Stimulated activated CD4-positive, alpha-beta T cell treated with anti-CD3 and anti-CD28 coated beads, Interleukin-12 subunit alpha, Interleukin-12 subunit beta, amount 100 ng/mL, for 48 hours (primary cell): Measurements from ENCODE around the gene MCAM.

Experiments
- DNase-seq, 3 donors: peaks; one replicate each; pipeline ENCODE4 v3.0.0-alpha.2; 2020; ENCODE audit warnings: low read depth in 2 of 3, low spot score in 1 of 3

The MCAM gene

GRCh38 chr11:119332111-119332765 is 15.3 kb upstream of the MCAM start:
- no peak for DNase-seq

DNA sequence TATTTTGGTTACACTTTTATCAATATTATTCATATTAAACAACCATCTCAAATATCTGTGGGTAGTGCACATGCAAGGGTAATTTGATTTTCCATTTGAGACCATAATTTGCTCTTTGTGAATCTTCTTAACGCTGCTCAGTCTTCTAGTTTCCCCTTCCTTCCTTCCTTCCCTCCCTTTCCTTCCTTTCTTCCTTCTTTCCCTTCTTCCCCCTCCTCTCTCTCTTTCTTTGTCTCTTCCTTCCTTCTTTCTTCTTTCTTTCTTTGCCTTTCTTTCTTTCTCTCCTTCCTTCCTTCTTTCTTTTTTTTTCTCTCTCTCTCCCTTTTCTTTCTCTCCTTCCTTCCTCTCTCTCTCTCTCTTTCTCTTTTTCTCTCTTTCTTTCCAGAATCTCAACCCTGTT is 13.3 kb upstream of the MCAM start:
- DNase-seq = no peak

- DNase-seq = no peak
These were observed 12.4 kb upstream of the MCAM start for GRCh38 chr11:119329320-119329719.

GRCh38 chr11:119324189-119324588 is 7.3 kb upstream of the MCAM start:
- DNase-seq = no peak

DNA sequence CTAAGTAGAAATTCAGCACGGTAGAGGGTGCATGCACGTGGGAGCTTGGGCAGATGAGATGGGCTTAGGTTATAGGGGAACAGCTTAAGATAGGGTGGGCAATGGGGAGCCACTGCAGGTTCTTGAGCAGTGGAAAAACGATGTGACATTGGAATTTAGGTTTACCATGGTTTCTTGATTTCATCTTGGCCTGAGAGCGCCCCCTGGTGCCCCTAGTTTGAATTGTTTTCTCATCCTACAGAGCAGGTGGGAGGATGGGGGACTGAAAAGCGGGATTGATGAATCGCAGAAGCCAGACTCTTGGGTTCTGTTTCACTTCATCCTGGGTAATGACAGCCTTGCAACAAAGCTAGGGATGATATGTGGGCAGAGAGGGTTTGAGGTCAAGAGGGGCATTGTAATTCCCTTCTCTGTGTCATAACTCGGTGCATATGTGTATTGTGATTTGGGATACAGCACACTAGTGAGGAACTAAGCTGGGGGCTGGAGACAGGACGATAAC is 6.7 kb upstream of the MCAM start:
- peak; percentile 71 to 90 (median 77) for DNase-seq

DNA sequence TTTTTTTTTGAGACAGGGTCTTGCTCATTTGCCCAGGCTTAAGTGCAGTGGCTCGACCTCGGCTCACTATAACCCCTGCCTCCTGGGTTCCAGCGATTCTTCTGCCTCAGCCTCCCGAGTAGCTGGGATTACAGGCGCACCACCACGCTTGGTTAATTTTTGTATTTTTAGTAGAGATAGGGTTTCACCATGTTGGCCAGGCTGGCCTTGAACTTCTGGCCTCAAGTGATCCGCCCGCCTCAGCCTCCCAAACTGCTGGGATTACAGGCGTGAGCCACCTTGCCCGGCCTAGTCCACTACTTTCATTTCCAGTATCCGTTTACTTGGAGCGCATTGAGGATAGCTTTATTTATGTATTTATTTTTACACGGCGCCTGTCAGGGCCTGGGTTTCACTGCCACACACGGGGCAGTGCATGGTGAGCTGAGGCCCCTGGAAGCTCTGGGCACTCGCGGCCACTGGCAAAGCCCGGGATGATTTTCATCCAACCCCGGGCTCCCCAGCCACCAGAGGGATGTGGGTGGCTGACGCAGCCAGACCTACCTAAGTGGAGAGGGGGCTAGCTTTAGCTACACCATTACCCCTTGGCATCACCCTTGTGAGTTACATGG is 6.1 kb upstream of the MCAM start:
- DNase-seq = no peak

- DNase-seq = no peak
These were observed 5.4 kb upstream of the MCAM start for GRCh38 chr11:119322360-119322739.

- peak in 1 of 3 donors; percentile 54 for DNase-seq
These were observed 4.0 kb upstream of the MCAM start for GRCh38 chr11:119320776-119321524.

- no peak for DNase-seq
These were observed 3.4 kb upstream of the MCAM start for GRCh38 chr11:119320240-119320775.

DNA sequence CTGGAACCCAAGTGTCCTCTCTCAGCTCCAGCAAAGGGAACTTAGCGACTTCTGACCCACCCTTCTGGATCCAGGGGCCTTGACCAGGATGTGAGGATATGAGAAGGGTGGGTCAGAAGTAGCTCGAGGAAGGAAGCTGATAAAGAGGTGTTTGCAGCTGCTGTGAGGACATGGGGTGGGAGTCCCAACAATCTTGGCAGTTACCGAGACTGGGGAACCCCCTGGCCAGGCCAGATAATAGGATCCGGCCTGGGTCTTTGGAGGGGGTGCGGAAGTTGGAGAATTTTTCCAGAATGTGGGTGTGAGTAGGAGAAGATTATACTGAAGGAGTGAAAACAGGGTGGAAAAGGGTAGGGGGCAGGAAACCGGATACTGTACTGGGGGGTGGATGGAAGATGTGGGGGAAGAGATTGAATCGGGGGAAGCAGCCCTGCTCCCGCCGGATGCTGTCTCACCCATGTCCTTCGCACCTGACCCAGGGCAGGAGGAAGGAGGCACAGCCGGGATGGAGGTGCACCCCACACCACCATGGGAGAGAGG is 2.8 kb upstream of the MCAM start:
- DNase-seq = no peak

GRCh38 chr11:119319136-119319699 is 2.3 kb upstream of the MCAM start:
- no peak for DNase-seq

DNA sequence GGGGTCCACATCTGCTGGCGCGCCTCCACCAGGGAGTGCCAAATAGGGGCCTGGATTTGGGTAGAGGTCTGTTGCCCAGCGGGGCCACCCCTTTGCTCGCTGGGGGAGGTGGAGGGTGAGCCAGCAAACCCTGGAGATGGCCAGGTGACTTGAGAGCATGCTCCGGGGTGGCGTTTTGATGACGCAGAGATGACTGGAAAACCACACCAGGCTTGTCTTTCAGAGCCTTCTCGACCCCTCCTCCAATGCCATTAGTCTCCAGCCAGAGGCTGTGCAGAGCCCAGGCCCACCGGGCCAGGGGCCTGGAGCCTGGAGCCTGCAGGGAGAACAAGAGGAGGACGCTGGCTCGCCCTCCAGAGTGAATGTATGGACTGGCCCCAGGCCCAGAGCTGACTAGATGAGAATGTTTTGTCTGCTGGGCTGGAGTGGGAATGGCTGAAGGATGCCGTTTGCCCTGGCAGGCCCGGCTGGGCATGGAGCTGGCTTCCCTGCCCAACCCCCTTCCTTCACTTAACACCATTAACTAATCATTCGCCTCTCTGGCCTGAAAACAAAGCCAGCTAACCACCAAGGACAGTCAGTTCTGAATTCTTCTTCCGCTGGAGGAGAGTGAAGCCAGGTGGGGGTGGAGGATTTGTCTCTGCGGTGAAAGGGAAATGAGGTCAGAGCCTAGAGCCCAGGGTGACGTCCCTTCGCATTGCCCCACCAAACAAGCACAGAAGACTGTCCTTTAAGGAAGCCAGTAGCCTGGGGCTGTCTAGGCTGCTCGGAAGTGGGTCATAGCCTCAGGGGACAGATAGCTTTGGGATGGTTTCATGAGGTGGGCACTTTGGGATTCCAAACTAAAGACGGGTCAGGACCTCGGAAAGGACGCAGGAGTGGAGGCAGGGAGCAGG is 1.6 kb upstream of the MCAM start:
- DNase-seq = no peak

- DNase-seq = no peak
These were observed 786 bp upstream of the MCAM start for GRCh38 chr11:119317592-119318239.

GRCh38 chr11:119316016-119316728 is 758 bp downstream of the MCAM start:
- no peak for DNase-seq

DNA sequence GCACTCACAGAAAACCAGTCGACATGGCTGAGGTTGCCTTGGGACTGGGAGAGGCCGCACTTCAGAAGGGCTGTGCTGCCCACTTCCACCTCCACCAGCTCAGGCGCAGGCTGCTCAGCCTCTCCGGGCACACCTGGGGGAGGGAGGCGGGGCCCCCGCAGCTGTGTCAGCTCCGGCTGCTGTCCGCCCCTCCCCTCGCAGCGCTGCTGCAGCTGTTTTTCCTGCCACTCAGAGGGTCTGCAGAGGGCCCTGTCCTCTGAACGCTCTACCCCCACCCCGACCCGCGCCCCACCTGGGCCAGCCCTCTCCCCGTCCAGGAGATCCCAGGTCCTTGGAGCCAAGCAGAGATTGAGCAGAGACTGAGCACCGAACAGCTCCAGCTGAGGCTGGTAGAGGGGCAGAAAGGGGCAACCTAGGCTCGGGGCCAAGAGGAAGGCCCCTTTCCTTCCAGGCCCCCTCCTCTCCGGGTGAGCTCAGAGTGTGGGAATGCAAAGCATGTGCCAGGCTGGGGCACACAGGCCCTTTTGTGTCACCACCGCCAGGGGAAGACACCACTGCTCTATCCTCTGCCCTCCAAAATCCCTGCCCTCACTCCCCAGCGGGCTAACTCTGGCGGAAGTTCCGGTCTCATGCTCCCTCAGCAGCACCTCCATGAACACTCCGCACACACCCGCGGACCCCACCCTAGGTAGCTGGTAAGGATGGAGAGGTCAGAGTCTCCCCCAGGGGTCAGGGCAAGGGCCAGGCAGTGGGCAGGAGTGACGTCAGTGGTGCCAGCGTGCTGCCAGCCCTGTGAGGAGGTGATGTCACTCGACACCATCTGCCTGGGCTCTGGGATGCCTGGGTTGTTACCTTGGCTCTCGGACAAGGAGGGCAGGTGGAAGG is 1.6 kb downstream of the MCAM start:
- no peak for DNase-seq

DNA sequence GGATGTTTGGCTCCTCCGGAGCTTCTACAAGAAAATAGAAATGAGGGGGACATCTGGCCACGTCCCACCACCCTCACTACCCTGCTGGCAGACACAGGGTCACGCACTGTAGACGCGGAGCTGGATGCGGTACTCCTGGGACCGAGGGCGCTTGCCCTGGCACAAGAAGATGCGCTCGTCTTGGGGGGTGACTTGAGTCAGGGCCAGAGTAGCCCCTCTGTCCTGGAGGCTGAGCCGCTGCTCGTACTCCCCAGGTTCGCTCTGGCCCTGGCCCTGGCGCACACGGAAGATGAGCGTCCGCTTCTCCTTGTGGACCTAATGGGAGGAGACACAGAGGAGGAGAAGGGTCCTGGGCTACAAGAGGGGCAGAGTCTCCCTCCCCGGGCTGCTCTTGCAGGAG is 2.2 kb downstream of the MCAM start:
- no peak for DNase-seq

DNA sequence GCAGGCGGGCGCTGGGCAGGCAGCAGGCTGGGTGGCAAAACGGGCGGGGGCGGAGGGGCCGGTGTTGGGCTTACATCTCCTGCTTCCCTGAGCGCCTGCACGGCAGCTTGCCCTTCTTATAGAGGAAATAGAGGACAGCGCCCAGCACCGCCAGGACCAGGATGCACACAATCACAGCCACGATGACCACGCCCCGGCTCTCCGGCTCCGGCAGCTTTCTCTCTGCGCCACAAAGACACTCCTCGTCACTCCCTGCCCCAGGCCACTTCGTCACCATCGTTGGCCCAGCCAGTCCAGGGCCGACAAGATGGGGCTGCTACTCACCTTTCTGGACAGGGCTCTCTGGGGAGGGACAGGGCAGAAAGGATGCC is 6.3 kb downstream of the MCAM start:
- no peak for DNase-seq

- no peak for DNase-seq
These were observed 6.8 kb downstream of the MCAM start for GRCh38 chr11:119309953-119310681.
